Measurements from ENCODE around the gene GLCE.

GLCE gene

DNA sequence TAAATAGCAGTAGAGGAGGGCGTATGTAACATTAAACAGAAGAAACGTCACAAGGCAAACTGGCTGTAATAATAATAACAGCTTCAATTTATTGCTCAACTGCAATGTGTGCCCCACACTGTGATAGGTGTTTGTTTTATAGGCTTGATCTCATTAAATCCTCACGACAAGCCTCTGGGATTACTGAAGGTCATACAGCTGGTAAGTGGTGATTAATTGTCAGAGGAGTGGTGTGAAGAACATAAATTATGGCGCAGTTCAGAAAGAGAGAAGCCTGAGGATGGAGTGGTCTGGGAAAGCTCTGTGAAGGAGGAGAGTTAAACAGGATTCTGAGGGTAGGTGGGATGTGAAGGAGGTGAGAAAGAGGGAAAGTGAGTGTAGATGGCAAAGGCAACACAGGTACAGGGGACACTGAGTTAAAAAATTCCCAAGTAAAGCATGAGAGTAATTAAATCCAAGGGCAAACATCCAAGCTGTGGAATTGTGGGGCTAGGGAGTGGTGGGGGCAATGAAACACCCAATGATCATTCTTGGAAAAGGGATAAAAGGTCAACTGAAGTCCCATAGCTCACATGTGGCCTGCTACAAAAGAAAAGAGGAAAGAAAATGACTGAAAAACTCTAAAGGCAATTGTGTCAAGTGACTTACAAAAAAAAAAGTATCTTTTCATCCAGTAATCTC is 16.5 kb upstream of the GLCE start:
- no CpG with 5 or more reads among the region's 4 CpGs for WGBS (ENCODE audit: extremely low coverage, insufficient coverage, insufficient read length)
- Histone ChIP-seq H4K91ac (ENCODE audit: low read depth, low read length) (no peak overlapping the region), H3K9ac (ENCODE audit: low read length) (no peak overlapping the region), H2AK5ac (ENCODE audit: low read length) (no peak overlapping the region), H4K8ac (ENCODE audit: low read depth, low read length) (no peak overlapping the region), H3K4ac (ENCODE audit: low read depth, low read length) (no peak overlapping the region), H3K4me3 (ENCODE audit: low read depth, low read length) (no peak overlapping the region), H2BK5ac (ENCODE audit: low read depth, low read length, poor library complexity) (no peak overlapping the region), H3K27ac (ENCODE audit: low read depth, low read length) (no peak overlapping the region), H2BK120ac (ENCODE audit: insufficient read depth, low read length, poor library complexity) (no peak overlapping the region), H3K36me3 (ENCODE audit: control insufficient read depth in 1 of 2, insufficient read depth in 2 of 2, low read length in 2 of 2) (no peaks in the 10 kb centered on the region), H3K79me2 (ENCODE audit: control insufficient read depth, insufficient read depth, low read length, poor library complexity) (no peaks in the 10 kb centered on the region), H3K14ac (ENCODE audit: low read length) (no peak overlapping the region), H2AFZ (ENCODE audit: insufficient read depth, low read length, poor library complexity) (no peak overlapping the region), H4K12ac (ENCODE audit: low read depth, low read length) (no peak overlapping the region), H3K18ac (ENCODE audit: low read length) (no peak overlapping the region), H3K4me2 (ENCODE audit: low read length) (no peak overlapping the region), H3K4me1 (ENCODE audit: control insufficient read depth in 1 of 2, insufficient read depth in 2 of 2, low read length in 2 of 2) (peaks cover 2 to 3% of the 10 kb centered on the region in 2 experiments), H3K27me3 (ENCODE audit: insufficient read depth, low read length) (no peaks in the 10 kb centered on the region), H2BK12ac (ENCODE audit: low read length) (no peak overlapping the region), H3K23ac (ENCODE audit: low read length) (no peak overlapping the region), H3K79me1 (ENCODE audit: low read length) (no peaks in the 10 kb centered on the region), H3K9me3 (ENCODE audit: insufficient read depth, low read depth, low read length) (no peaks in the 10 kb centered on the region)
- no peak for DNase-seq

DNA sequence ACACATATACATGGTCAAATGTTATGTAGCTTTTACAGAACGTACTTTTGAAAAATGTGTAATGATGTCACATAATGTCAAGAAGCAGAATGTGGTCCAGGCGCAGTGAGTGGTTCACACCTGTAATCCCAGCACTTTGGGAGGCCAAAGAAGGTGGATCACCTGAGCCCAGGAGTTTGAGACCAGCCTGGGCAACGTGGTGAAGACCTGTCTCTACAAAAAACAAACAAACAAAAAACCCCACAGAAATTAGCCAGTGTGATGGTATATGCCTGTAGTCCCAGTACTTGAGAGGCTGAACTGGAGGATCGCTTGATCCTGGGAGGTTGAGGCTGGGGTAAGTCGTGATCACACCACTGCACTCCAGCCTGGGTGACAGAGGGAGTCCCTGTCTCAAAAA is 15.9 kb upstream of the GLCE start:
- no peak for DNase-seq
- no peak overlapping the region for H4K12ac ChIP-seq (ENCODE audit: low read depth, low read length)
- H3K79me1 ChIP-seq (ENCODE audit: low read length) = no peaks in the 10 kb centered on the region
- no peak overlapping the region for H3K4ac ChIP-seq (ENCODE audit: low read depth, low read length)
- no peak overlapping the region for H3K9ac ChIP-seq (ENCODE audit: low read length)
- no peaks in the 10 kb centered on the region for H3K27me3 ChIP-seq (ENCODE audit: insufficient read depth, low read length)
- H2AK5ac ChIP-seq (ENCODE audit: low read length) = no peak overlapping the region
- no peaks in the 10 kb centered on the region for H3K36me3 ChIP-seq (ENCODE audit: control insufficient read depth in 1 of 2, insufficient read depth in 2 of 2, low read length in 2 of 2)
- no peak overlapping the region for H4K8ac ChIP-seq (ENCODE audit: low read depth, low read length)
- H3K4me1 ChIP-seq (ENCODE audit: control insufficient read depth in 1 of 2, insufficient read depth in 2 of 2, low read length in 2 of 2) = peaks cover 2 to 3% of the 10 kb centered on the region in 2 experiments
- no peak overlapping the region for H3K23ac ChIP-seq (ENCODE audit: low read length)
- no peak overlapping the region for H2BK120ac ChIP-seq (ENCODE audit: insufficient read depth, low read length, poor library complexity)
- H2BK12ac ChIP-seq (ENCODE audit: low read length) = peak overlapping the region; percentile 30
- H2BK5ac ChIP-seq (ENCODE audit: low read depth, low read length, poor library complexity) = no peak overlapping the region
- no peak overlapping the region for H3K18ac ChIP-seq (ENCODE audit: low read length)
- H3K4me2 ChIP-seq (ENCODE audit: low read length) = no peak overlapping the region
- no peak overlapping the region for H3K14ac ChIP-seq (ENCODE audit: low read length)
- WGBS (ENCODE audit: extremely low coverage, insufficient coverage, insufficient read length) = no CpG with 5 or more reads among the region's 5 CpGs
- H3K27ac ChIP-seq (ENCODE audit: low read depth, low read length) = no peak overlapping the region
- no peaks in the 10 kb centered on the region for H3K9me3 ChIP-seq (ENCODE audit: insufficient read depth, low read depth, low read length)
- H3K4me3 ChIP-seq (ENCODE audit: low read depth, low read length) = no peak overlapping the region
- no peak overlapping the region for H4K91ac ChIP-seq (ENCODE audit: low read depth, low read length)
- H3K79me2 ChIP-seq (ENCODE audit: control insufficient read depth, insufficient read depth, low read length, poor library complexity) = no peaks in the 10 kb centered on the region
- H2AFZ ChIP-seq (ENCODE audit: insufficient read depth, low read length, poor library complexity) = no peak overlapping the region

DNA sequence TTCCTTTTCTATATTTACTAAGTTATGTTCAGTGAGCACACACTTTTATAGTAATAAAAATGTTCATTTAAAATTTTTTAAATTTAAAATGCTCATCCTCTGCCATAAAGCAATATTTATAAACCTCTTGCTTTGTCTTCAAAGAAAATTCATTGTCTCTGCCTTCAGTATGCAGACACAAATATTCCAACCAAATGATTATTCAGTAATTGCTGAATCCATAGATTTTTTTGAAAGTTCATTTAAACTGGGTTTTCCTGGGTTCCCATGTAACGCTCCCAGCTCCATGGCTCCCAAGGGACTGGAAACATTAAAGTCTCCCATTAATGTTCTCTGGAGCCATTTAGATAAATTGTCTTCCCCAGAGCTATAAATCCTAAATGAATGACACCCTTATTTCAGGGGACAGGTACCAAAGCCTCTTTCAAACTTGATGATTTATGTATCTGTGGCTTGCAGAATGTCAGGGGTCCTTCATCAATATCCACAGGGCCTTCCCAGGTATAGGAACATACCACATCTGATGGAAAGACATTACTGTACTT is 15.2 kb upstream of the GLCE start:
- WGBS (ENCODE audit: extremely low coverage, insufficient coverage, insufficient read length) = no CpG with 5 or more reads among the region's 1 CpG
- H3K79me1 ChIP-seq (ENCODE audit: low read length) = no peaks in the 10 kb centered on the region
- no peak overlapping the region for H3K23ac ChIP-seq (ENCODE audit: low read length)
- peaks cover 2 to 3% of the 10 kb centered on the region in 2 experiments for H3K4me1 ChIP-seq (ENCODE audit: control insufficient read depth in 1 of 2, insufficient read depth in 2 of 2, low read length in 2 of 2)
- no peak for DNase-seq
- no peak overlapping the region for H4K91ac ChIP-seq (ENCODE audit: low read depth, low read length)
- H3K27me3 ChIP-seq (ENCODE audit: insufficient read depth, low read length) = no peaks in the 10 kb centered on the region
- no peak overlapping the region for H3K4me3 ChIP-seq (ENCODE audit: low read depth, low read length)
- H3K4ac ChIP-seq (ENCODE audit: low read depth, low read length) = no peak overlapping the region
- H2BK12ac ChIP-seq (ENCODE audit: low read length) = no peak overlapping the region
- H3K27ac ChIP-seq (ENCODE audit: low read depth, low read length) = no peak overlapping the region
- no peak overlapping the region for H2AK5ac ChIP-seq (ENCODE audit: low read length)
- H4K12ac ChIP-seq (ENCODE audit: low read depth, low read length) = no peak overlapping the region
- H2BK5ac ChIP-seq (ENCODE audit: low read depth, low read length, poor library complexity) = no peak overlapping the region
- H3K14ac ChIP-seq (ENCODE audit: low read length) = no peak overlapping the region
- H3K4me2 ChIP-seq (ENCODE audit: low read length) = no peak overlapping the region
- no peak overlapping the region for H2AFZ ChIP-seq (ENCODE audit: insufficient read depth, low read length, poor library complexity)
- H3K36me3 ChIP-seq (ENCODE audit: control insufficient read depth in 1 of 2, insufficient read depth in 2 of 2, low read length in 2 of 2) = no peaks in the 10 kb centered on the region
- H3K79me2 ChIP-seq (ENCODE audit: control insufficient read depth, insufficient read depth, low read length, poor library complexity) = no peaks in the 10 kb centered on the region
- no peak overlapping the region for H3K18ac ChIP-seq (ENCODE audit: low read length)
- H2BK120ac ChIP-seq (ENCODE audit: insufficient read depth, low read length, poor library complexity) = no peak overlapping the region
- no peak overlapping the region for H3K9ac ChIP-seq (ENCODE audit: low read length)
- no peaks in the 10 kb centered on the region for H3K9me3 ChIP-seq (ENCODE audit: insufficient read depth, low read depth, low read length)
- H4K8ac ChIP-seq (ENCODE audit: low read depth, low read length) = no peak overlapping the region

DNA sequence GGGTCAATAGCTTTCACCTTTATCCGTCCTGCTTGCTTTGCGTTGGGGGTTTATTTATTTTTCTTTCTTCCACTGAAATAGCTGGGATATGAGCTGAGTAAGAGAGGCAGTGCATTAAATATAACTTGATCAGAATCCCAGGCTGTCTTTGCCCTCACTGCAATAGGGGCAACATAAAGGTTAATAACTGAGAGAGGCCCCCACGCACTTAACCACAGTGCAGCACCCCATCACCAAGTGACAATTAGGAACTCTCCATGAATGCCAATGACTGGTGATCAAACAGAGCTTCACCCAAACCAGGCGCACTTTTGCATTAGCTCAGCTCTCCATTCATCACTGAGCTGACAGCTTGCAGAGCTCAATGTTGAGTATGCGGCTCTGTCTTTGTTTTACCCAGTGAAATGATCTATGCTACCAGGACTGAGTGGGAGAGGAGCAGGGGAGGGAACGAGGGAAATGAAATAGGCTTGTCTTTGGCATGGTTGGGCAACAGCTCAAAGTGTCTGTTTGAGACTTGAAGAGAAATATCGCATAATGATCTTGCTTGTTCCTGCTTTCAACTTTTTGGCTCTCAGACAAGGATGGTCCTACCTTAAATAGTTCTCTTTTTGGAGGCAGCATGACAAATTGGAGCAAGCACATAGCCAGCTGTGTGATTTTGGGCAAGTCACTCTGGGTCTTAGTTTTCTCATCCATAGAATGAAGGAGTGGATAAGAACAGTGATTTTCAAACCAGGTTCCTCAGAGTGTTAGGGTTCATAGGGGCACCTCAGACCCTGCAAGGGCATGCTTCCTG is 14.5 kb upstream of the GLCE start:
- no CpG with 5 or more reads among the region's 7 CpGs for WGBS (ENCODE audit: extremely low coverage, insufficient coverage, insufficient read length)
- peaks cover 2 to 3% of the 10 kb centered on the region in 2 experiments for H3K4me1 ChIP-seq (ENCODE audit: control insufficient read depth in 1 of 2, insufficient read depth in 2 of 2, low read length in 2 of 2)
- H4K8ac ChIP-seq (ENCODE audit: low read depth, low read length) = no peak overlapping the region
- H3K27me3 ChIP-seq (ENCODE audit: insufficient read depth, low read length) = no peaks in the 10 kb centered on the region
- H3K18ac ChIP-seq (ENCODE audit: low read length) = no peak overlapping the region
- H4K12ac ChIP-seq (ENCODE audit: low read depth, low read length) = no peak overlapping the region
- H2AK5ac ChIP-seq (ENCODE audit: low read length) = no peak overlapping the region
- H3K27ac ChIP-seq (ENCODE audit: low read depth, low read length) = peak overlapping the region; percentile 11
- H3K79me1 ChIP-seq (ENCODE audit: low read length) = no peaks in the 10 kb centered on the region
- no peak overlapping the region for H3K14ac ChIP-seq (ENCODE audit: low read length)
- H2BK120ac ChIP-seq (ENCODE audit: insufficient read depth, low read length, poor library complexity) = no peak overlapping the region
- H3K4me2 ChIP-seq (ENCODE audit: low read length) = no peak overlapping the region
- no peaks in the 10 kb centered on the region for H3K36me3 ChIP-seq (ENCODE audit: control insufficient read depth in 1 of 2, insufficient read depth in 2 of 2, low read length in 2 of 2)
- H4K91ac ChIP-seq (ENCODE audit: low read depth, low read length) = no peak overlapping the region
- no peak overlapping the region for H3K23ac ChIP-seq (ENCODE audit: low read length)
- no peak overlapping the region for H3K4me3 ChIP-seq (ENCODE audit: low read depth, low read length)
- no peaks in the 10 kb centered on the region for H3K79me2 ChIP-seq (ENCODE audit: control insufficient read depth, insufficient read depth, low read length, poor library complexity)
- no peak overlapping the region for H3K4ac ChIP-seq (ENCODE audit: low read depth, low read length)
- no peak overlapping the region for H3K9ac ChIP-seq (ENCODE audit: low read length)
- H2AFZ ChIP-seq (ENCODE audit: insufficient read depth, low read length, poor library complexity) = no peak overlapping the region
- H3K9me3 ChIP-seq (ENCODE audit: insufficient read depth, low read depth, low read length) = no peaks in the 10 kb centered on the region
- DNase-seq = no peak
- H2BK5ac ChIP-seq (ENCODE audit: low read depth, low read length, poor library complexity) = no peak overlapping the region
- no peak overlapping the region for H2BK12ac ChIP-seq (ENCODE audit: low read length)
